Peyer's patch (tissue), 4 donors: Measurements from ENCODE around the gene RAB13.

ENCODE experiments used
- CTCF ChIP-seq, 6 experiments: fragments of 450-650 bp in 4 of 6; fragments of 200-600 bp in 2 of 6; sonication (generic) in 1 of 6; IDR thresholded peaks; one replicate each; pipeline ENCODE4 v1.5.1; 2017 to 2019; ENCODE audit warnings: antibody characterized with exemption in 6 of 6, mild to moderate bottlenecking in 3 of 6, moderate library complexity in 1 of 6
- POLR2A ChIP-seq, 2 donors: fragments of 450-650 bp; IDR thresholded peaks; one replicate each; pipeline ENCODE4 v1.5.1; 2017; ENCODE audit warnings: antibody characterized with exemption in 2 of 2, mild to moderate bottlenecking in 2 of 2, moderate library complexity in 2 of 2

- TF ChIP-seq CTCF (IDR thresholded peaks at IDR 0.05) (no peak), POLR2A (IDR thresholded peaks at IDR 0.05) (no peak)
Observed at GRCh38 chr1:153991151-153991630, 5.1 kb upstream of the RAB13 start.
